GM12873 (cell line): ENCODE data around the gene PSAPL1.

Source experiments
- CTCF ChIP-seq: IDR thresholded peaks from 2 replicates; pipeline ENCODE4 v1.5.1; 2012; ENCODE audit warnings: low read depth, mild to moderate bottlenecking, moderate library complexity, low read length, control low read depth; ENCODE audit not compliant: insufficient read depth; ENCODE audit errors: missing control alignments

The PSAPL1 gene

GRCh38 chr4:7419961-7420660 is 14.6 kb downstream of the PSAPL1 start:
- TF ChIP-seq CTCF: no peak

DNA sequence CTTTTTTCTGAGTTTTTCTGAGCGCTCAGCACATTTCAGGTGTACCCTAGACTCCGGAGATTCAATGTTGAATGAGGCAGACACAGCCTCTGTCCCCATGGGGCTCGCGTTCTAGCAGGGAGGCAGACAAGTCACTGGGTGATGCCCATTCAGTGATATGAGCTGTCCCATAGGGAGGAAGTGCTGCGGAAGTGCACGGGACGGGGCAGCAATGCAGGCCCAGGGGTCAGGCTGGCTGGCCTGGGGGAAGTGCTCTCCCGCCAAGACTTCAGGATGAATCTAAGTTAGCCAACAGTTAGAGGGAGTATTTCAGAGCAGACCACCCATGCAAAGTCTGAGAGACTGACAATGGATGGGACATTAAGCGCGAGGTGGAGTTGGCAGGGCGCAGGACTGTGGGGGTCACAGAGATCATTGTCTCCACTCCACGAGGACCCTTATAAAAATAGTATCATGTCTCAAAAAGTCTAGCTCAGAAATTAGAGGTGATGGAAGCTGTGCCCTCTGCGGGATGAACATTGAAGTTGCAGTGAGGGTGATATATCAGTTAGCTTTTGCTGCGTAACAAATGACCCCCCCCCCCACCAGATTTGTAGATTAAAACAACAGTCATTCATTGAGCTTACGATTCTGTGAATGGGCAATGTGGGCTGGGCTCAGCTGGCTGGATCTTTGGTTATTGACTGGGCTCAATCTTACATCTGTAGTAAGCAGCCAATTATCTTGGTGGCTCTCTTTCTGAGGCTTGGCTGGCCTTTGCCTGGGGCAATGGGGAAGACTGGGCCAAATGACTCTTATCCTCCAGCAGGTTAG is 16.4 kb downstream of the PSAPL1 start:
- no peak for TF ChIP-seq CTCF

- no peak for TF ChIP-seq CTCF
These were observed 17.1 kb downstream of the PSAPL1 start for GRCh38 chr4:7417639-7418038.

DNA sequence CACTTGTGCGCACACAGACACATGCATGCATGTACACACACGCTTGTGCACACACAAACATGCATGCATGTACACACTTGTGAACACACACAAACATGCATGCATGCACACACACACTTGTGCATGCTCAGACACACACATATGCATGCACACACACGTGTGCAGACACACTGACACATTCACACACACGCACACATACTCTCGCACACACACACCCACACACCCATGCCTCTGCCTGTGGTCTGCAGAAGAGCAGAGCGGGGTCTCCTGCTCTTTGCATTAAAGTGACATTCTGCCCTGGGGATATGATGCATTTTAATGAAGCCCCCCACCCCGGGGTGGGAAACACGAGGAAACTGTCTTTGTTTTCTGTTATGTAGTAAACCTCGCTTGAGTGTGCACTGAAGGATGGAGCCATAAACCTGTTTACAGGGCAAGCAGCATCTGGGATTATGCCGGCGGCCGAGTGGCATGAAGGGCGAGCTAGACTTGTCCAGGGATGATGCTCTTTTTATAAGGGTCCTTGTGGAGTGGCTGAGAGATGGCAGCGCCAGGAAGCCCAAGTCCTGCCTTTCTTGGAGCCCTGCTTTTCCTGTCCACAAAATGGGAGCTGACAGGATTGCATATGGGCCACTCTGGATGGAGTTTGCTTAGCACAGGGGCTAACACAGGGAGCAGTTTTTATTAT is 17.8 kb downstream of the PSAPL1 start:
- TF ChIP-seq CTCF: no peak

GRCh38 chr4:7415927-7416686 is 18.6 kb downstream of the PSAPL1 start:
- no peak for TF ChIP-seq CTCF

GRCh38 chr4:7414736-7415510 is 19.8 kb downstream of the PSAPL1 start:
- TF ChIP-seq CTCF: no peak
